Measurements from ENCODE around the gene GPRIN3.

GPRIN3 gene

DNA sequence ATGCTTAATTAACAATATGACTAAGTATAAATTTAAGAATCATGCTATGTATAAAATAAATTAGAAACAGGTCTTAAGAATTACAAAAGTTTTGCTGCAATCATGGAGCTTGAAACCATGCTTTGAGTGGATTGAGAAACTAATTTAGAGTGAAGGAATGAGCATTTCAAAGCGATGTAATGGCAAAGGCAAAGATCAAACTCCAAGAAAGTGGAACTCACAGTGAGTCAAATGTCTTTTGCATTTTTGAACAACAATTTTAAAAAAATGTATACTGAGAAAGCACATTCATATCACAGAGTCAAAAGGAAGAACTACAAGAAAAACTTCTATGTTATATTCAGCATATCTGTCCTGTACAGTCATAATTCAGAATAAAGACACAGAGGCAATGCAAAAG is 6.6 kb downstream of the GPRIN3 start:
- Histone ChIP-seq H3K36me3 (ENCODE audit: insufficient read depth, low read length) (no peaks in the 10 kb centered on the region), H3K4me3 (no peak overlapping the region), H3K9me3 (ENCODE audit: low read depth, low read length) (no peaks in the 10 kb centered on the region), H3K27ac (no peak overlapping the region), H3K9ac (ENCODE audit: insufficient read length) (no peak overlapping the region)
- TF ChIP-seq EZH2 (IDR thresholded peaks at IDR 0.05) (no peak), FOXP2 (optimal IDR thresholded peaks at IDR 0.05; ENCODE audit: control extremely low read depth, extremely low read length, insufficient read depth) (no peak), POLR2AphosphoS5 (IDR thresholded peaks at IDR 0.05; ENCODE audit: borderline replicate concordance, low read depth, low read length) (no peak)
- no peak for DNase-seq (ENCODE audit: low read depth, low spot score)

DNA sequence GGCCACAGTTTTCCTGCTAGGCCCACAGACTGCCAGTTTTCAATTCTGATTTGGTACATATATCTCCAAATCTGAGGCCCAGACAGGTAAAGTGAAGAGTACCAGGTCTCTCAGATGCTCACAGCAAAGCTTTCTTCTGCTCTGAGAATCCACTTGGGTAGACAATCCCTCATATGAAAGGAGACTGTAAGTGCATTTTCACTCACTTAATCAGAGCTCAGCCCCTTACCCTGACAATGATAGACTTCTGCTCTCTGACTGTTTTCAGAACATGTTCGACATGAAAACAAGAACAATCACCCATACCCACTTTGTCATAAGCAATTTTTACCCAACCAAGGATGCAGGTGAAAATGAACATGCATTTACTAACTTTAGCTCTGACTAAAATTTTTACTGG is 7.1 kb downstream of the GPRIN3 start:
- Histone ChIP-seq H3K36me3 (ENCODE audit: insufficient read depth, low read length) (no peaks in the 10 kb centered on the region), H3K27ac (no peak overlapping the region), H3K9me3 (ENCODE audit: low read depth, low read length) (no peaks in the 10 kb centered on the region), H3K4me3 (no peak overlapping the region), H3K9ac (ENCODE audit: insufficient read length) (no peak overlapping the region)
- no peak for TF ChIP-seq FOXP2 (optimal IDR thresholded peaks at IDR 0.05; ENCODE audit: control extremely low read depth, extremely low read length, insufficient read depth)
- no peak for TF ChIP-seq EZH2 (IDR thresholded peaks at IDR 0.05)
- TF ChIP-seq POLR2AphosphoS5 (IDR thresholded peaks at IDR 0.05; ENCODE audit: borderline replicate concordance, low read depth, low read length): no peak
- no peak for DNase-seq (ENCODE audit: low read depth, low spot score)

DNA sequence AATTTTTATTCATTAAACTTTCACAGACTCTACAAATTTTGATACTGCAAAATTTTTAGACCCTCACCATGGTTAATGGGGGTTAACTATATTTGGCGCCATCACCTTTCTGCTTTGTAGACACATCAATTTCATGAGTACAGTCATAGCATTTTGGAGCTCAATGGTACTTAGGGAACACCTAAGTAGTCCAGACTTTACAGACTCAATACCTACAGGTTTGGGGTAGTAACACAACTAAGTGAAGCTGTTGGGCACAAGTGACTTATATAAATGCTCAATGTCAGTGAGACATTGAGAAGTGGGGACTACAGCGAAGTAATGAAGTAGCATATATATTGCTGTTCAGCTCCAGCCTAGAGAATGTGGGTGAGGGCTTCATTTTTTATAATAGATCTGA is 7.5 kb downstream of the GPRIN3 start:
- Histone ChIP-seq H3K27ac (no peak overlapping the region), H3K4me3 (no peak overlapping the region), H3K9ac (ENCODE audit: insufficient read length) (no peak overlapping the region)

DNA sequence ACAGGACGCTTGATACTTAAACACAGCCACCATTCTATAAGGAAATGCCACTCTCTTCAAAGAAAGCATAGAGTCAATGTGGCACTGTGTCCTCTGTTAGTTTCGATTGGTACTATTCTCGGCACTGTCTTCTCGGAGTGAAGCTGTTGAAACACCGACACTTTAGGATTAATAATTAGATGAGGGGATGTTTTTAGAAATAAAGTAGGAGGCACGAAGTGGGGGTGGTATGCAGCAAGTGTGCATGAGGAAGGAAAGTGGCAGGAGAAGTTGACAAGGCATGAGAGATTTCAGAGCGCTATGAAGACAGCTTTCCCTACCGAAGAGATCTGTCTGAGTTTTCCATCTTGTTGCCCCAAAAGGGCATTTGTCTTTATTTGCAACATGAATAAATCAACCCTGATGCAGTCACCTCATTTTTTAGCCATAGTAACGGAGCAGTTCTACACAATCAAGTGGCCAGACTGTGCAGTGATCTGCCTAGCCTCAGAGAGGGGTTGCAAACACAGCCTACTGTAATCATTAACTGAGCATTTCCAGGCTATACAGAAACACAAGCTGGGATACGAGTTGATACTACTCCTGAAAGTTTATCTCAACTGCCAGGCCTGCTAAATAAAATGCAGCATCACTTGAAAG is 8.3 kb downstream of the GPRIN3 start:
- DNase-seq (ENCODE audit: low read depth, low spot score): no peak
- Histone ChIP-seq H3K36me3 (ENCODE audit: insufficient read depth, low read length) (no peaks in the 10 kb centered on the region), H3K4me3 (0 out of 2 replicates have a peak overlapping the region, but pooled peaks have one; percentile 3), H3K9ac (ENCODE audit: insufficient read length) (no peak overlapping the region), H3K27ac (no peak overlapping the region), H3K9me3 (ENCODE audit: low read depth, low read length) (no peaks in the 10 kb centered on the region)
- no peak for TF ChIP-seq POLR2AphosphoS5 (IDR thresholded peaks at IDR 0.05; ENCODE audit: borderline replicate concordance, low read depth, low read length)
- TF ChIP-seq EZH2 (IDR thresholded peaks at IDR 0.05): no peak
- TF ChIP-seq FOXP2 (optimal IDR thresholded peaks at IDR 0.05; ENCODE audit: control extremely low read depth, extremely low read length, insufficient read depth): no peak

More for the DNA sequence above, 7.5 kb downstream of the GPRIN3 start:
- no peaks in the 10 kb centered on the region for H3K9me3 ChIP-seq (ENCODE audit: low read depth, low read length)
- H3K36me3 ChIP-seq (ENCODE audit: insufficient read depth, low read length): no peaks in the 10 kb centered on the region
- TF ChIP-seq EZH2 (IDR thresholded peaks at IDR 0.05) (no peak), FOXP2 (optimal IDR thresholded peaks at IDR 0.05; ENCODE audit: control extremely low read depth, extremely low read length, insufficient read depth) (no peak), POLR2AphosphoS5 (IDR thresholded peaks at IDR 0.05; ENCODE audit: borderline replicate concordance, low read depth, low read length) (no peak)
- no peak for DNase-seq (ENCODE audit: low read depth, low spot score)

GRCh38 chr4:89298788-89299152 is 8.8 kb downstream of the GPRIN3 start:
- Histone ChIP-seq H3K9me3 (ENCODE audit: low read depth, low read length) (no peaks in the 10 kb centered on the region), H3K36me3 (ENCODE audit: insufficient read depth, low read length) (no peaks in the 10 kb centered on the region), H3K27ac (no peak overlapping the region), H3K4me3 (0 out of 2 replicates have a peak overlapping the region, but pooled peaks have one; percentile 3), H3K9ac (ENCODE audit: insufficient read length) (no peak overlapping the region)
- DNase-seq (ENCODE audit: low read depth, low spot score): peak; percentile 32
- no peak for TF ChIP-seq EZH2 (IDR thresholded peaks at IDR 0.05)
- no peak for TF ChIP-seq FOXP2 (optimal IDR thresholded peaks at IDR 0.05; ENCODE audit: control extremely low read depth, extremely low read length, insufficient read depth)
- TF ChIP-seq POLR2AphosphoS5 (IDR thresholded peaks at IDR 0.05; ENCODE audit: borderline replicate concordance, low read depth, low read length): peak; percentile 16; the same call in 1 of the 2 replicates

- no peak for DNase-seq (ENCODE audit: low read depth, low spot score)
- H3K9me3 ChIP-seq (ENCODE audit: low read depth, low read length): no peaks in the 10 kb centered on the region
- no peak overlapping the region for H3K9ac ChIP-seq (ENCODE audit: insufficient read length)
- H3K4me3 ChIP-seq: no peak overlapping the region
- H3K27ac ChIP-seq: no peak overlapping the region
- TF ChIP-seq EZH2 (IDR thresholded peaks at IDR 0.05) (no peak), FOXP2 (optimal IDR thresholded peaks at IDR 0.05; ENCODE audit: control extremely low read depth, extremely low read length, insufficient read depth) (no peak), POLR2AphosphoS5 (IDR thresholded peaks at IDR 0.05; ENCODE audit: borderline replicate concordance, low read depth, low read length) (no peak)
- H3K36me3 ChIP-seq (ENCODE audit: insufficient read depth, low read length): no peaks in the 10 kb centered on the region
Observed at GRCh38 chr4:89298155-89298554, 9.4 kb downstream of the GPRIN3 start.

GRCh38 chr4:89296896-89297295 is 10.7 kb downstream of the GPRIN3 start:
- Histone ChIP-seq H3K9me3 (ENCODE audit: low read depth, low read length) (no peaks in the 10 kb centered on the region), H3K27ac (no peak overlapping the region), H3K4me3 (no peak overlapping the region), H3K36me3 (ENCODE audit: insufficient read depth, low read length) (no peaks in the 10 kb centered on the region), H3K9ac (ENCODE audit: insufficient read length) (no peak overlapping the region)
- no peak for DNase-seq (ENCODE audit: low read depth, low spot score)
- TF ChIP-seq EZH2 (IDR thresholded peaks at IDR 0.05): no peak
- TF ChIP-seq FOXP2 (optimal IDR thresholded peaks at IDR 0.05; ENCODE audit: control extremely low read depth, extremely low read length, insufficient read depth): no peak
- TF ChIP-seq POLR2AphosphoS5 (IDR thresholded peaks at IDR 0.05; ENCODE audit: borderline replicate concordance, low read depth, low read length): no peak

DNA sequence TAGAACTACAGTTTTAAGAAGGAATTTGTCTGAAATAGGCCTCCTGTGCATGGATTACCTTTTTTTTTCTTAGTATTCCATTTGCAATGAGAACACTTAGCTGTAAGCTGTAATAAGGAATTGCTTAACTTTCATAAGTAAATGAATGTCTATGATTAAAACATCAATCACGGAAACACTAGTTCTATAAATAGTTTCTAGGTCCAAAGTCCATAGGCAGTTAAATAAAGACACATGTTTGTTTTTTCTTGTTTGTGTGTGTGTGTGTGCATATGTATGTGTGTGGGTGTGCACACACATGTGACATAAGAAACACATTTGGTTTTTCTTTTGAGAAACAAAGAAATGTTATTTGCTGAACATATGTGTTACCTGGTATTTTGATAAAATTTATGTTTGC is 11.2 kb downstream of the GPRIN3 start:
- TF ChIP-seq EZH2 (IDR thresholded peaks at IDR 0.05) (no peak), POLR2AphosphoS5 (IDR thresholded peaks at IDR 0.05; ENCODE audit: borderline replicate concordance, low read depth, low read length) (no peak), FOXP2 (optimal IDR thresholded peaks at IDR 0.05; ENCODE audit: control extremely low read depth, extremely low read length, insufficient read depth) (no peak)
- H3K9me3 ChIP-seq (ENCODE audit: low read depth, low read length): 0 out of 2 replicates have a peak, but pooled peaks cover 1% of the 10 kb centered on the region
- H3K36me3 ChIP-seq (ENCODE audit: insufficient read depth, low read length): no peaks in the 10 kb centered on the region
- no peak overlapping the region for H3K4me3 ChIP-seq
- H3K9ac ChIP-seq (ENCODE audit: insufficient read length): no peak overlapping the region
- no peak for DNase-seq (ENCODE audit: low read depth, low spot score)
- no peak overlapping the region for H3K27ac ChIP-seq

Data from SK-N-MC (cell line).